SH-SY5Y (cell line): ENCODE data around the gene CHN2.
A peak's percentile ranks its signal among the peaks of the same experiment; 100 is the strongest.

Experiments
- GATA2 ChIP-seq: IDR thresholded peaks from 2 replicates; pipeline ENCODE4 v1.6.1; 2011; ENCODE audit warnings: mild to moderate bottlenecking, low read depth, low read length
- GATA3 ChIP-seq: IDR thresholded peaks from 2 replicates; pipeline ENCODE4 v1.6.1; 2011; ENCODE audit warnings: low read depth, mild to moderate bottlenecking, low read length, moderate library complexity

DNA sequence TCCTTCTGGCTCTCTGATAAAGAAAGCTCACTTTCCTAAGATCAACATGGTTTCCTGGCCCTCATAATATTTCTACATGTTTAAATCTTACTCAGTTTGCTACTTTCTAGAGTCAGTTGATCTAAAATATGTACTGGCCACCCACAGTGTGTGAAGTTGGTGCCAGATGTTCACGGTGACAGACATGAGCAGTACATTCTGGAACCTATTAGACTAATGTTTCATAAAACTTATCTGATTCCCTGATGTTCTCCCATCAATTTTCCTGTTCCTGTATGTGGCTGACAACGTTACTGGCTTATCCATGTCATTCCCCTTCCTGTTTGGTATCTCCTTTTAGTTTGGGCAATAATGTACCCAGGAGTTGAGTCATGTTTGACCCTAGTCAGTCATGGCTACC, 34.5 kb upstream of the CHN2 start:
- TF ChIP-seq GATA2 (peak; percentile 36; the same call in 1 of the 2 replicates), GATA3 (no peak)
